ENCODE measurements around the gene RCCD1. TPM values are rescaled to one million over a fixed set of nuclear protein-coding genes. Genes with fewer than 3 reads are reported as not detected.

RCCD1 gene
- total RNA-seq, 1 donor from 2014 or later: 11.5 TPM

DNA sequence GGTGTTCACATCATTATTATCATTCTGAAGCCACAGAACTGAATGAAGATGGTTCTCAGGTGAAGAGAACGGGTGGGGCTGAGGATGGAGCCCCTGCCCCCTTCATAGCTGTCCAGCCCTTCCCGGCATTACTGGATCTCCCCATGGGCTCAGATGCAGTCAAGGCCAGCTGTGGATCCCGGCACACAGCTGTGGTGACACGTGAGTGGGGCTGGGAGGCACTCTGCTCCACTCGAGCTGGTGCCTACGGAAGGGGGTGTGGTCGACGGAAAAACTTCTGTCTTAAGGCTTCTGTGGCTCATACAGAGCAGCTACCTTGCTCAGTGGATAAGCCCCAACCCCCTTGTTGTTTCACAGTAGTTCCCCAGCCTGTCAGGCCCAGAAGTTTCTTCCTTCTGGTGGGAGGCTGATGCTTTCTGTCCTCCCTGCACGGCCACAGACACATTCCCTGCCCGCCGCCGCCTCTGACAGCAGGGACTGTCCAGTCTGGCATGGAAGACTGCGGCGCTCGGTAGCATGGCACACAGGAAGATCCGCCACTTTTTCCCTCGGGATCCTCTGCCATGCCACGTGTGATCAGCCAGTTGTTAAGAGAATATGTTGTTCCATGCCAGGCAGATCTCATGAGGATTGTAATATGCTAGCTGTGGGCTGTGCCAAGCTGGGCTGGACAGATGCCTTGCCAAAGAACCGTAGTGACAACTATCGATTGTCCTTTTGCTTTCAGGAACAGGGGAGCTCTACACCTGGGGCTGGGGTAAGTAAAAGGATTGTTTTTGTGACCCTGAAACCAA is 5.8 kb downstream of the RCCD1 start:
- H3K27me3 ChIP-seq (ENCODE audit: control insufficient read depth in 3 of 3, insufficient read depth in 3 of 3, low read length in 3 of 3): no peaks in the 10 kb centered on the region
- peaks cover 39 to 49% (median 41%) of the 10 kb centered on the region in 3 donors for H3K4me1 ChIP-seq (ENCODE audit: control insufficient read depth in 3 of 3, insufficient read depth in 3 of 3, low read length in 3 of 3)
- peaks cover 16 to 33% (median 30%) of the 10 kb centered on the region in 3 donors for H3K36me3 ChIP-seq (ENCODE audit: control insufficient read depth in 3 of 3, insufficient read depth in 3 of 3, low read length in 3 of 3)
- peak overlapping the region in 2 of 3 donors; percentile 29 to 35 for H3K4me3 ChIP-seq (ENCODE audit: low read length in 3 of 3)
- H3K27ac ChIP-seq (ENCODE audit: low read depth, low read length): peak overlapping the region; percentile 64
- peak overlapping the region in 2 of 3 donors; percentile 33 to 60 for H3K9ac ChIP-seq (ENCODE audit: low read depth in 1 of 3, low read length in 3 of 3)
- H3K9me3 ChIP-seq (ENCODE audit: control insufficient read depth in 3 of 3, low read length in 3 of 3): no peaks in the 10 kb centered on the region

DNA sequence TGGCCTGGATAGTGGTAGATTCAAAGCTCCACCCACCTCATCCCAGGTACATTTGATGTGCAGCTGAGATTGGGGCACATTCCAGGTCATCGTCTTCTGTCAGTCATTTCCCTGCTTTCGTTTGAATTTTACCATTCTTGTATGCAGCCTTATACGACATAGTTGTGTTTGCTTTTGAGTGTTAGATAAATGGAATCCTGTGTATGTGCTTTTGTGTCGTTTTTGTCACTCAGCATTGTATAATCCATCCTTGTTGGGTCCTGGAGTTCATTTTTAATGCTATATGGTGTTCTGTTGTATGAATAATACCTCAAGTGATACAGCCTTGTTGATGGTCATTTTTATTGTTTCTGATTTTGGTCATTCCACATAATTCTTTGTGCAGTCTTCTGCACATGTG is 7.3 kb downstream of the RCCD1 start:
- Histone ChIP-seq H3K9me3 (ENCODE audit: control insufficient read depth in 3 of 3, low read length in 3 of 3) (no peaks in the 10 kb centered on the region), H3K36me3 (ENCODE audit: control insufficient read depth in 3 of 3, insufficient read depth in 3 of 3, low read length in 3 of 3) (peaks cover 23 to 44% (median 38%) of the 10 kb centered on the region in 3 donors), H3K27me3 (ENCODE audit: control insufficient read depth in 3 of 3, insufficient read depth in 3 of 3, low read length in 3 of 3) (no peaks in the 10 kb centered on the region), H3K4me1 (ENCODE audit: control insufficient read depth in 3 of 3, insufficient read depth in 3 of 3, low read length in 3 of 3) (peaks cover 31 to 35% (median 32%) of the 10 kb centered on the region in 3 donors), H3K4me3 (ENCODE audit: low read length in 3 of 3) (no peak overlapping the region), H3K9ac (ENCODE audit: low read depth in 1 of 3, low read length in 3 of 3) (no peak overlapping the region), H3K27ac (ENCODE audit: low read depth, low read length) (no peak overlapping the region)

DNA sequence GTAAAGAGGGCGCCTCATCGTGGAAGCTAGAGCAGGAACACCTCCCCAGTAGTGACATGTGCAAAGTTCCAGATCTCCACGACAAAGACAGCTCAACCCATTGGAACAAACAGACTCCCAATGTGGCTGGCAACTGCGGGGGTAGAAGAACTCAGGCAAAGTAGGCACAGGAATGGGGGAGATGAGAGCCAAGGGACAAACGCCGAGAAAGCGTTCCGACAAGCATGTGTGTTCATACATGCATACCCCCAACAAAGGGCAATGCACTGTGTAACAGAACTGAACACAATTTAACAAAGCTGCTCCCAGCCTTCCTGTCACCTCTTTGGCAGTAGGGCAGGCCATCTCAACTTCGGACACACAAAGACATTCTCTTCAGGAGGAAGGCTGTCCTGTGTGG is 11.6 kb downstream of the RCCD1 start:
- Histone ChIP-seq H3K27ac (ENCODE audit: low read depth, low read length) (no peak overlapping the region), H3K4me1 (ENCODE audit: control insufficient read depth in 3 of 3, insufficient read depth in 3 of 3, low read length in 3 of 3) (no peaks in the 10 kb centered on the region), H3K9ac (ENCODE audit: low read depth in 1 of 3, low read length in 3 of 3) (no peak overlapping the region), H3K4me3 (ENCODE audit: low read length in 3 of 3) (no peak overlapping the region), H3K27me3 (ENCODE audit: control insufficient read depth in 3 of 3, insufficient read depth in 3 of 3, low read length in 3 of 3) (no peaks in the 10 kb centered on the region), H3K36me3 (ENCODE audit: control insufficient read depth in 3 of 3, insufficient read depth in 3 of 3, low read length in 3 of 3) (peaks cover 22 to 48% (median 24%) of the 10 kb centered on the region in 3 donors), H3K9me3 (ENCODE audit: control insufficient read depth in 3 of 3, low read length in 3 of 3) (no peaks in the 10 kb centered on the region)

DNA sequence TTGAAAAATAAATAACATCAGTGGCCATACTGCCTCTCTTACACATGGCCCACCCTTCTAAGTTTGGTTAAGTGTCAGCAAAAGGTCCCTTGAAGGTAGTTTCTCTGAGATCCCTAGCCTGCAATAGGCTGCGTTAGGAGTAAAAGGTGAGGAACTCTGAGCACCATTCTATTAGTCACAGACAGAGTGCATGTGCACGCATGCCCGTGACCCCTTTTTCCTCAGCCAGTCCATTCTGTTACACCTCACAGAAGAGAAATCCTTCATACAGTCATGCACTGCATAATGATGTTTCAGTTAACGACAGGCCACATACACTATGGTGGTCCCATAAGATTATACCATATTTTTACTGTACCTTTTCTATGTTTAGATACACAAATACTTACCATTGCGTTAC is 12.5 kb downstream of the RCCD1 start:
- no peaks in the 10 kb centered on the region for H3K27me3 ChIP-seq (ENCODE audit: control insufficient read depth in 3 of 3, insufficient read depth in 3 of 3, low read length in 3 of 3)
- no peak overlapping the region for H3K9ac ChIP-seq (ENCODE audit: low read depth in 1 of 3, low read length in 3 of 3)
- H3K4me1 ChIP-seq (ENCODE audit: control insufficient read depth in 3 of 3, insufficient read depth in 3 of 3, low read length in 3 of 3): no peaks in the 10 kb centered on the region
- H3K27ac ChIP-seq (ENCODE audit: low read depth, low read length): no peak overlapping the region
- H3K4me3 ChIP-seq (ENCODE audit: low read length in 3 of 3): no peak overlapping the region
- H3K36me3 ChIP-seq (ENCODE audit: control insufficient read depth in 3 of 3, insufficient read depth in 3 of 3, low read length in 3 of 3): peaks cover 13 to 39% (median 15%) of the 10 kb centered on the region in 3 donors
- H3K9me3 ChIP-seq (ENCODE audit: control insufficient read depth in 3 of 3, low read length in 3 of 3): no peaks in the 10 kb centered on the region

DNA sequence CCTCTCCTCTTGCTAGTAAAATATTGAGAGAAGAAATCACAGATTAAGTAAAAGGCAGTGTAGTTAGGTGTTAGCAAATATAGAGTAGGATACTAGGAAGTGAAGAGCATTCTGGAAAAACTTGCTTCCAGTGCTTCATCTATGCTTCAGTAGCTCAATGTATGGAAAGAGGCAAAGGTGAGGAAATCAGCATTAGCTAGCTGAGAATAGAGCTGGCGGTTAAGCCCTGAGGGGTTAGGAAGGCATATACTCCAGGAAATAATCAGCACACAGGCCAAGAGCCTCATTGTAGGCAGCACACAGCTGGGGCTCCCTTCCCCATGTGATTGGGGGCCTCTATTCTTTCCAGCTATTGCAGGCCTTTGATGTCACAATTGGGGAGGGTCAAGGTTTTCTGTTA is 13.8 kb downstream of the RCCD1 start:
- no peak overlapping the region for H3K9ac ChIP-seq (ENCODE audit: low read depth in 1 of 3, low read length in 3 of 3)
- no peak overlapping the region for H3K4me3 ChIP-seq (ENCODE audit: low read length in 3 of 3)
- H3K36me3 ChIP-seq (ENCODE audit: control insufficient read depth in 3 of 3, insufficient read depth in 3 of 3, low read length in 3 of 3): peaks cover 9 to 28% (median 10%) of the 10 kb centered on the region in 3 donors

DNA sequence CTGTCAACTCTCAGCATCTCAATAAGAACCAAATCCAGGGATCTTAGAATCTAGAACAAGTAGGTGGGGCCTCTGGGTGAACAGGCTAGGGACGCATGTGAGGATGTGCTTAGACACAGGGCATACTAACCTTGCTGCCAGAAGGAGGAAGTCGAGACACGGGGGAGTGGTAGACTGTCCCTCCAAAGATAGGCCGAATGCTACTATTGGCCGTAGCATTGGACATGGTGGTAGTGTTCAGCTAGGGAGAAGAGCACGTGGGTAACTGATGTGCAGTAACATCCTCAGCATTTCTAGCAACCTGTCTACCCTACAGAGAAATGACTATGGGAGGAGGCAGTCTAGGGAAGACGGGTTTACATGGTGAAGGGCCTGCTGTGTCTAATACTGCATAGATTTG is 15.6 kb downstream of the RCCD1 start:
- Histone ChIP-seq H3K27me3 (ENCODE audit: control insufficient read depth in 3 of 3, insufficient read depth in 3 of 3, low read length in 3 of 3) (no peaks in the 10 kb centered on the region), H3K9ac (ENCODE audit: low read depth in 1 of 3, low read length in 3 of 3) (no peak overlapping the region), H3K9me3 (ENCODE audit: control insufficient read depth in 3 of 3, low read length in 3 of 3) (no peaks in the 10 kb centered on the region), H3K36me3 (ENCODE audit: control insufficient read depth in 3 of 3, insufficient read depth in 3 of 3, low read length in 3 of 3) (peaks cover 9 to 22% (median 11%) of the 10 kb centered on the region in 3 donors), H3K4me3 (ENCODE audit: low read length in 3 of 3) (no peak overlapping the region), H3K4me1 (ENCODE audit: control insufficient read depth in 3 of 3, insufficient read depth in 3 of 3, low read length in 3 of 3) (no peaks in the 10 kb centered on the region), H3K27ac (ENCODE audit: low read depth, low read length) (no peak overlapping the region)

More for the DNA sequence above, 13.8 kb downstream of the RCCD1 start:
- no peak overlapping the region for H3K27ac ChIP-seq (ENCODE audit: low read depth, low read length)
- no peaks in the 10 kb centered on the region for H3K27me3 ChIP-seq (ENCODE audit: control insufficient read depth in 3 of 3, insufficient read depth in 3 of 3, low read length in 3 of 3)
- H3K4me1 ChIP-seq (ENCODE audit: control insufficient read depth in 3 of 3, insufficient read depth in 3 of 3, low read length in 3 of 3): no peaks in the 10 kb centered on the region
- no peaks in the 10 kb centered on the region for H3K9me3 ChIP-seq (ENCODE audit: control insufficient read depth in 3 of 3, low read length in 3 of 3)

DNA sequence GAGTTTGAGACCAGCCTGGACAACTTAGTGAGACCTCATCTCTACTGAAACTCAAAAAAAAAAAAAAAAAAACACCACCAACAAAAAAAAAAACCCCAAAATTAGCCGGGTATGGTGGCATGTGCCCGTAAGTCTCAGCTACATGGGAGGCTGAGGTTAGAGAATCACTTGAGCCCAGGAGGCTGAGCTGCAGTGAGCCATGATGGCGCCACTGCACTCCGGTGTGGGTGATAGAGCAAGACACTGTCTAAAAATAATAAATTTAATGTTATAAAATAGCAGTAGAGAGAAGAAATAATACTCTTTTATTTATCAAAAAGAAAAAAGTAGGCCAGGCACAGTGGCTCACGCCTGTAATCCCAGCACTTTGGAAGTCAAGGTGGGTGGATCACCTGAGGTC is 17.4 kb downstream of the RCCD1 start:
- H3K4me1 ChIP-seq (ENCODE audit: control insufficient read depth in 3 of 3, insufficient read depth in 3 of 3, low read length in 3 of 3): no peaks in the 10 kb centered on the region
- peaks cover 2 to 9% (median 3%) of the 10 kb centered on the region in 3 donors for H3K36me3 ChIP-seq (ENCODE audit: control insufficient read depth in 3 of 3, insufficient read depth in 3 of 3, low read length in 3 of 3)
- H3K9me3 ChIP-seq (ENCODE audit: control insufficient read depth in 3 of 3, low read length in 3 of 3): no peaks in the 10 kb centered on the region
- H3K9ac ChIP-seq (ENCODE audit: low read depth in 1 of 3, low read length in 3 of 3): no peak overlapping the region
- H3K27me3 ChIP-seq (ENCODE audit: control insufficient read depth in 3 of 3, insufficient read depth in 3 of 3, low read length in 3 of 3): no peaks in the 10 kb centered on the region
- no peak overlapping the region for H3K4me3 ChIP-seq (ENCODE audit: low read length in 3 of 3)
- H3K27ac ChIP-seq (ENCODE audit: low read depth, low read length): no peak overlapping the region

DNA sequence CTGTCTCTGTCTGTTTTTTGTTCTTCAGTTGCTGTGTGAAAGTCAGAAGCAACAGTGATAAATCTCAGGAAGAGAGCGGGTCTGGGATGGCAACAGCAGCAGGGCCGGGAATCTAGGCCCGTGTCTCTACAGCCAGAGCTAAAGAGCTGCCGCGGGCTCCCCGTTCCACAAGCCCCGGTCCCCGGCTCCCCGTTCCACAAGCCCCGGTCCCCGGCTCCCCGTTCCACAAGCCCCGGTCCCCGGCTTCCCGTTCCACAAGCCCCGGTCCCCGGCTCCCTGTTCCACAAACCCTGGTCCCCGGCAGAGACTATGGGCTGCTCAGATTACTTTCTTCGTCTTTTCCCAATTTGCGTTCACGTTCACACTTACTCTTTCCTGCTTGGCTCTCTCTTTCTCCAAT is 19.5 kb downstream of the RCCD1 start:
- Histone ChIP-seq H3K27me3 (ENCODE audit: control insufficient read depth in 3 of 3, insufficient read depth in 3 of 3, low read length in 3 of 3) (no peaks in the 10 kb centered on the region), H3K4me1 (ENCODE audit: control insufficient read depth in 3 of 3, insufficient read depth in 3 of 3, low read length in 3 of 3) (no peaks in the 10 kb centered on the region), H3K9me3 (ENCODE audit: control insufficient read depth in 3 of 3, low read length in 3 of 3) (no peaks in the 10 kb centered on the region), H3K27ac (ENCODE audit: low read depth, low read length) (no peak overlapping the region), H3K4me3 (ENCODE audit: low read length in 3 of 3) (no peak overlapping the region), H3K9ac (ENCODE audit: low read depth in 1 of 3, low read length in 3 of 3) (no peak overlapping the region), H3K36me3 (ENCODE audit: control insufficient read depth in 3 of 3, insufficient read depth in 3 of 3, low read length in 3 of 3) (peaks cover 0 to 3% (median 0%) of the 10 kb centered on the region in 3 donors)

DNA sequence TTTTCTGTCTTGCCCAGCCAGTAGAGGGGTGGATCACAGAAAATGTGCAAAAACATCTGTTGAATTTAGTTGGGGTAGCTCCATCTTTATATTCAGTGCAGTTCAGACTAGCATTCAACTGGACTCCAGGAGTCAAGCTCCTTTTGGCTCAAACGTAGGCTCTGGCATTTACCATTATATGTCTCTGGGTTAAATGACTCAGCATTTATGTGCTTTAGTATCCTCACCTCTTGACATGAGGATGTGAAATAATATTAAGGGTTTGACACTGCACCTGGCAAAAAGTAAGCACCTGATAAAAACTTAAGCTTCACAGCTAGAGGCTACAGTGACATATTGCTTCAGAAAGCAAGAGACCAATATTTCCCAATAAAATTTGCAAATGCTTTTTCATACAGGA is 24.9 kb downstream of the RCCD1 start:
- no peak overlapping the region for H3K4me3 ChIP-seq (ENCODE audit: low read length in 3 of 3)
- H3K9ac ChIP-seq (ENCODE audit: low read depth in 1 of 3, low read length in 3 of 3): no peak overlapping the region
- no peaks in the 10 kb centered on the region for H3K4me1 ChIP-seq (ENCODE audit: control insufficient read depth in 3 of 3, insufficient read depth in 3 of 3, low read length in 3 of 3)
- peaks cover 0 to 1% (median 0%) of the 10 kb centered on the region in 3 donors for H3K36me3 ChIP-seq (ENCODE audit: control insufficient read depth in 3 of 3, insufficient read depth in 3 of 3, low read length in 3 of 3)
- H3K27me3 ChIP-seq (ENCODE audit: control insufficient read depth in 3 of 3, insufficient read depth in 3 of 3, low read length in 3 of 3): no peaks in the 10 kb centered on the region
- no peak overlapping the region for H3K27ac ChIP-seq (ENCODE audit: low read depth, low read length)
- H3K9me3 ChIP-seq (ENCODE audit: control insufficient read depth in 3 of 3, low read length in 3 of 3): no peaks in the 10 kb centered on the region

DNA sequence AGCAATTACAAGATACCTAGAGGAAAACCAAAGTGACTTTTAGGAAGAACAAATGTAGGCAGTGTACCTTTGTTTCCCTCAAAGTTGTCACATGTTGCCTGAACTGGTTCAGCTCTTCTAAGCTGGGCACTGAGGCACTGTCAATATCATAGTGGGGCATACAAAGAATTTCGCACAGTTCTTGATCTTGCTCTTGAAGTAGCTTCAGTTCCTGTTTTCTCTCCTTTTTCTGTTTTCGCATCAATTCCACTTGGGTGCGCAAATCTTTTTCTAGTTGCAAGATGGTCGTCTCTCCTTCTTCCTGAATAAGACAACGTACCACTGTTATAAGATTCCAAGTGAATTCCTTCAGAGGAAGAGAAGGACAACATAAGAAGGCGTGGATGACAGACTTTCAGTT is 27.0 kb downstream of the RCCD1 start:
- Histone ChIP-seq H3K27me3 (ENCODE audit: control insufficient read depth in 3 of 3, insufficient read depth in 3 of 3, low read length in 3 of 3) (no peaks in the 10 kb centered on the region), H3K27ac (ENCODE audit: low read depth, low read length) (no peak overlapping the region), H3K36me3 (ENCODE audit: control insufficient read depth in 3 of 3, insufficient read depth in 3 of 3, low read length in 3 of 3) (no peaks in the 10 kb centered on the region), H3K9ac (ENCODE audit: low read depth in 1 of 3, low read length in 3 of 3) (no peak overlapping the region), H3K4me3 (ENCODE audit: low read length in 3 of 3) (no peak overlapping the region), H3K4me1 (ENCODE audit: control insufficient read depth in 3 of 3, insufficient read depth in 3 of 3, low read length in 3 of 3) (no peaks in the 10 kb centered on the region), H3K9me3 (ENCODE audit: control insufficient read depth in 3 of 3, low read length in 3 of 3) (no peaks in the 10 kb centered on the region)
